HL-60 (cell line): ENCODE measurements around the gene LINGO3.

Experiments
- DNase-seq, 2 experiments: peaks; one replicate each; pipeline ENCODE4 v3.0.0-alpha.2; 2010 to 2020; ENCODE audit warnings: low read depth in 1 of 2, low spot score in 1 of 2
- H3K27ac ChIP-seq: fragments of 250-450 bp; sonication (Bioruptor Pico); replicated peaks from 2 replicates; pipeline ENCODE4 v1.5.1; 2020; ENCODE audit warnings: mild to moderate bottlenecking, moderate library complexity
- H3K27me3 ChIP-seq: fragments of 250-450 bp; sonication (Bioruptor Pico); 2 replicates; pipeline ENCODE4 v1.5.1; 2021; ENCODE audit warnings: mild to moderate bottlenecking, moderate library complexity; ENCODE audit not compliant: insufficient read depth, poor library complexity, severe bottlenecking
- H3K4me3 ChIP-seq: replicated peaks from 2 replicates; pipeline ENCODE4 v1.5.1; 2011; ENCODE audit warnings: mild to moderate bottlenecking, control low read depth, low read length; ENCODE audit not compliant: insufficient read depth
- CTCF ChIP-seq: IDR thresholded peaks from one replicate; pipeline ENCODE4 v1.5.1; 2011; ENCODE audit warnings: low read length, control low read depth, inconsistent platforms; ENCODE audit not compliant: insufficient read depth
- GABPA ChIP-seq: IDR thresholded peaks from 2 replicates; pipeline ENCODE4 v1.6.1; 2012; ENCODE audit warnings: low read depth
- POLR2AphosphoS5 ChIP-seq: IDR thresholded peaks from 2 replicates; pipeline ENCODE4 v1.6.1; 2012; ENCODE audit warnings: low read depth
- REST ChIP-seq: IDR thresholded peaks from 2 replicates; pipeline ENCODE4 v1.6.1; 2012; ENCODE audit warnings: low read depth; ENCODE audit not compliant: insufficient replicate concordance
- SPI1 ChIP-seq: IDR thresholded peaks from 2 replicates; pipeline ENCODE4 v1.6.1; 2012; ENCODE audit warnings: low read depth, mild to moderate bottlenecking, borderline replicate concordance

Gene LINGO3

GRCh38 chr19:2270157-2270422 is 37.9 kb downstream of the LINGO3 start:
- no peak for TF ChIP-seq REST
- TF ChIP-seq GABPA: no peak
- 0 out of 2 replicates have a peak, but pooled peaks have one; percentile 8 for TF ChIP-seq POLR2AphosphoS5
- Histone ChIP-seq H3K27ac (peak overlapping the region; percentile 97), H3K4me3 (peak overlapping the region; percentile 98), H3K27me3 (no peaks in the 10 kb centered on the region)
- DNase-seq: peak in 1 of 2 experiments; percentile 52

GRCh38 chr19:2269244-2270156 is 38.5 kb downstream of the LINGO3 start:
- peak; percentile 99 for TF ChIP-seq POLR2AphosphoS5
- TF ChIP-seq SPI1: no peak
- no peak for TF ChIP-seq GABPA
- TF ChIP-seq CTCF: no peak
- TF ChIP-seq REST: peak; percentile 81

GRCh38 chr19:2268861-2269243 is 39.1 kb downstream of the LINGO3 start:
- DNase-seq: no peak
- no peak for TF ChIP-seq REST
- no peak for TF ChIP-seq CTCF
- TF ChIP-seq GABPA: no peak
- no peak for TF ChIP-seq SPI1
- TF ChIP-seq POLR2AphosphoS5: no peak
- H3K27ac ChIP-seq: peak overlapping the region; percentile 75

More at GRCh38 chr19:2269244-2270156, 38.5 kb downstream of the LINGO3 start:
- Histone ChIP-seq H3K27ac (peak overlapping the region; percentile 97), H3K27me3 (no peaks in the 10 kb centered on the region), H3K4me3 (peak overlapping the region; percentile 98)
- peak; percentile 93 to 98 for DNase-seq

More at GRCh38 chr19:2268861-2269243, 39.1 kb downstream of the LINGO3 start:
- no peaks in the 10 kb centered on the region for H3K27me3 ChIP-seq
- H3K4me3 ChIP-seq: peak overlapping the region; percentile 65
